Mononuclear cell (primary cell): ENCODE results near the gene KCNRG. TPM values are rescaled to one million over a fixed set of nuclear protein-coding genes. Genes with fewer than 3 reads are reported as not detected.
A peak's percentile ranks its signal among the peaks of the same experiment; 100 is the strongest.
"Not testable (repeated sequence)": the region's sequence is repeated elsewhere in the genome, so short reads cannot be mapped to it uniquely, and the experiment has no call there.

ENCODE experiments used
- H3K27me3 ChIP-seq: 2 replicates; pipeline ENCODE4 v1.6.0; 2011; ENCODE audit warnings: low read length, control low read depth; ENCODE audit not compliant: insufficient read depth
- H3K4me1 ChIP-seq: 2 replicates; pipeline ENCODE4 v1.5.1; 2011; ENCODE audit warnings: mild to moderate bottlenecking, low read length, control low read depth; ENCODE audit not compliant: insufficient read depth
- H3K4me3 ChIP-seq: 2 replicates; pipeline ENCODE4 v1.5.1; 2011; ENCODE audit warnings: mild to moderate bottlenecking, low read length, moderate library complexity
- H3K9me3 ChIP-seq: 2 replicates; pipeline ENCODE4 v1.5.1; 2011; ENCODE audit warnings: low read depth, mild to moderate bottlenecking, control low read depth, low read length
- total RNA-seq: library from RNA; depleted of rRNA; stranded (reverse); fragments of >200 nt; gene quantifications from one replicate; pipeline ENCODE4 v1.2.3, GENCODE V29; 2012

The KCNRG gene, protein sequence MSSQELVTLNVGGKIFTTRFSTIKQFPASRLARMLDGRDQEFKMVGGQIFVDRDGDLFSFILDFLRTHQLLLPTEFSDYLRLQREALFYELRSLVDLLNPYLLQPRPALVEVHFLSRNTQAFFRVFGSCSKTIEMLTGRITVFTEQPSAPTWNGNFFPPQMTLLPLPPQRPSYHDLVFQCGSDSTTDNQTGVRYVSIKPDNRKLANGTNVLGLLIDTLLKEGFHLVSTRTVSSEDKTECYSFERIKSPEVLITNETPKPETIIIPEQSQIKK
- 1.7 TPM for total RNA-seq

DNA sequence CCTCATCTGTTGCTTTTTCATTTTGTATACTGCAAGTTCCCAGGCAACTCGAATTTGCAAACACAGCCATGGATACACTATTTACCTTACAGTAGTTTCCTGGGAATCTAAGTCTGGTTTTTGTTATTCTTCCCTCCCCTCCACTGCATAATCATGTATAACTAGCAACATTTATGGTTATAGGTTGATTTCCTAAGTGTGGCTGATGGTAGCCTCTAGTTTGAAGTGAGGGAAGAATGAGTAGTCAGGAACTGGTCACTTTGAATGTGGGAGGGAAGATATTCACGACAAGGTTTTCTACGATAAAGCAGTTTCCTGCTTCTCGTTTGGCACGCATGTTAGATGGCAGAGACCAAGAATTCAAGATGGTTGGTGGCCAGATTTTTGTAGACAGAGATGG, at the start of gene KCNRG:
Gene KCNRG, plus strand, starts transcription at position 187 of the 400 bp plus-strand sequence. Its CDS starts 50 bp downstream, at position 237.
- no peaks in the 10 kb centered on the region for H3K27me3 ChIP-seq
- no peaks in the 10 kb centered on the region for H3K9me3 ChIP-seq
- H3K4me1 ChIP-seq, result no peaks in the 10 kb centered on the region
- H3K4me3 ChIP-seq, result no peak within 1 kb of the TSS

DNA sequence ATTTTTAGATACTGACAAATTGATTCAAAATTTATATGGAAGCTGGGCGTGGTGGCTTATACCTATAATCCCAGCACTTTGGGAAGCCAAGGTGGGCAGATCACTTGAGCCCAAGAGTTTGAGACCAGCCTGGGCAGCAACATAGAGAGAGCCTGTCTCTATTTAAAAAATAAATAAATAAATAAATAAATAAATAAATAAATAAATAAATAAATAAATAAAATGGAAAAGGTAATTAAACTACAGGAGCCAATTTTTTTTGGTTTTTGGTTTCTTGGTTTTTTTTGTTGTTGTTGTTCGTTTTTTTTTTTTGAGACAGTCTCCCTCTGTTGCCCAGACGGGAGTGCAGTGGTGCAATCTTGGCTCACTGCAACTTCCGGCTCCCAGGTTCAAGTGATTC, 47.8 kb upstream of the KCNRG start:
- H3K27me3 ChIP-seq, result no peaks in the 10 kb centered on the region
- H3K9me3 ChIP-seq, result peaks cover 11% of the 10 kb centered on the region
- no peaks in the 10 kb centered on the region for H3K4me1 ChIP-seq
- no peak overlapping the region for H3K4me3 ChIP-seq

DNA sequence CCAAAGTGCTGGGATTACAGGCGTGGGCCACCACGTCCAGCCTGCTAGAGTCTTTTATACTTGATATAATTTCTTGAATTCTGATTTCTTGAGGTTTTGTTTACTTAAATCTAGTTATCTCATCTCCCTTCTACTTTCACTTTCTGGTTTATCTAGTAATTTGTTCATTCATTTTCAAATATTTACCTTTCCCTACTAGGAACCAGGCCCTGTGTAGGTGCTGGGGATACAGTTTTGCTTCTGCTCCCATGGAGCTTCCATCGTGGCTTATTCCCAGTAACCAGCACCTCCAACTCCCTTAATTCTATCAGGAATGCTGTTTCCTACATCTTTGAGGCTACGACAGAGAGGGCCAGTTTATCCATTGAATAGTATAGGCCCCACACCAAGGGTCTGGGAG, 42.5 kb upstream of the KCNRG start:
- H3K4me1 ChIP-seq, result no peaks in the 10 kb centered on the region
- no peaks in the 10 kb centered on the region for H3K27me3 ChIP-seq
- H3K9me3 ChIP-seq, result no peaks in the 10 kb centered on the region
- no peak overlapping the region for H3K4me3 ChIP-seq

DNA sequence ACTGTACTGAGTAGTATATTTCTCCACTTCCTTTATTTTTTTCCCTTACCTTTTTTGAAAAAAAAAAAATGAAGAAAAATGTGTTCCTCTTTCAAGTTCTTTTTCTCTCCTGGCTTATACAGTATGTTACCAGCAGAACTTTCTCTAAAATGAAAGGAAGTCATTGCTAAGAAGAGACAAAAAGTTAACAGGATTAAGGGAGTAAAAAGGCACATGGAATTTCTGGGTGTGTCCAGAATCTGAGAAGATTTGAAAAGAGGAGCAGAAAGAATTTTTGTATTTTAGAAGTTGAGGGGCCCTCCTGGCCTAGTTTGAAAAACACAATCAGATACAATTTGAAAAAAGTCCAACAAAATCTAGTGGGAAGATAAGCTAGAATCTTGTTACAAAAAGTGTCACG, 39.4 kb upstream of the KCNRG start:
- no peaks in the 10 kb centered on the region for H3K4me1 ChIP-seq
- no peak overlapping the region for H3K4me3 ChIP-seq
- no peaks in the 10 kb centered on the region for H3K27me3 ChIP-seq
- H3K9me3 ChIP-seq, result no peaks in the 10 kb centered on the region

- Histone ChIP-seq H3K4me3 (no peak overlapping the region), H3K9me3 (no peaks in the 10 kb centered on the region), H3K27me3 (no peaks in the 10 kb centered on the region), H3K4me1 (no peaks in the 10 kb centered on the region)
These were observed 38.7 kb upstream of the KCNRG start for GRCh38 chr13:49976314-49977258.

- no peaks in the 10 kb centered on the region for H3K4me1 ChIP-seq
- no peaks in the 10 kb centered on the region for H3K27me3 ChIP-seq
- H3K9me3 ChIP-seq, result no peaks in the 10 kb centered on the region
- no peak overlapping the region for H3K4me3 ChIP-seq
These were observed 37.3 kb upstream of the KCNRG start for GRCh38 chr13:49977992-49978391.

GRCh38 chr13:49980266-49980665, 35.0 kb upstream of the KCNRG start:
- no peaks in the 10 kb centered on the region for H3K9me3 ChIP-seq
- H3K4me1 ChIP-seq, result no peaks in the 10 kb centered on the region
- no peak overlapping the region for H3K4me3 ChIP-seq
- no peaks in the 10 kb centered on the region for H3K27me3 ChIP-seq

GRCh38 chr13:49985129-49985528, 30.1 kb upstream of the KCNRG start:
- H3K9me3 ChIP-seq, result no peaks in the 10 kb centered on the region
- H3K27me3 ChIP-seq, result no peaks in the 10 kb centered on the region
- H3K4me3 ChIP-seq, result no peak overlapping the region
- no peaks in the 10 kb centered on the region for H3K4me1 ChIP-seq

GRCh38 chr13:49986471-49986870, 28.8 kb upstream of the KCNRG start:
- Histone ChIP-seq H3K4me3 (no peak overlapping the region), H3K27me3 (no peaks in the 10 kb centered on the region), H3K4me1 (no peaks in the 10 kb centered on the region), H3K9me3 (no peaks in the 10 kb centered on the region)

DNA sequence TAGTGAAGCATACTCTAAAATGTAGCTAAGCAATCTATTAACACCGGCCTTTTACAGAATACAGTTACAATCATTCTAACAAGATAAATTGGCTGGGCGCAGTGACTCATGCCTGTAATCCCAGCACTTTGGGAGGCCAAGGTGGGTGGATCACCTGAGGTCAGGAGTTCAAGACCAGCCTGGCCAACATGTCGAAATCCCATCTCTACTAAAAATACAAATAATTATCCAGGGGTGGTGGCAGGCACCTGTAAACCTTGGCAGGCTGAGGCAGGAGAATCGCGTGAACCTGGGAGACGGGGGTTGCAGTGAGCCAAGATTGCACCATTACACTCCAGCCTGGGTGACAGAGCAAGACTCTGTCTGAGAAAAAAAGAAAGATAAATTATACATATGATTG, 24.6 kb upstream of the KCNRG start:
- H3K4me1 ChIP-seq, H3K4me3 ChIP-seq, H3K9me3 ChIP-seq, H3K27me3 ChIP-seq: not testable (repeated sequence)

- H3K4me1 ChIP-seq, result peaks cover 18% of the 10 kb centered on the region
- no peaks in the 10 kb centered on the region for H3K9me3 ChIP-seq
- H3K4me3 ChIP-seq, result no peak overlapping the region
- no peaks in the 10 kb centered on the region for H3K27me3 ChIP-seq
These were observed 22.1 kb upstream of the KCNRG start for GRCh38 chr13:49993111-49993510.

DNA sequence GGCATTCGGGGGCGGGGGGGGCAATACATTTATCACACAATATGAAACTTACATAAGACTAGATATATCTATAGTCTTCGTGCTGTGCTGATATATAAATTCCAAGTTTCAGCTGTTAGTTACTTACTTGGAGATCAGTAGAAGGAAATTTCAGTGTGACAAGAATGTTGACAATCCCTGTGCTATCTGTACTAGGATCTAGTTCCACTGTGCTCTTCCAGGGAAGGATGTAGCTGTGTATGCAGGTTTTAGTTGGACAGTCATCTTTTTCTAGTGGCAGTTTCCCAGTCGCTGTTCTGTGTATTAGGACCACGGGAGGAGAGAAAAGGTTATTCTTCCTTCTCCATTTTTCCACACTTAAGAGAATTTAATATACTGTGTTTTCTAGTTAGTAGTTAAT, 21.6 kb upstream of the KCNRG start:
- no peaks in the 10 kb centered on the region for H3K9me3 ChIP-seq
- H3K4me3 ChIP-seq, result no peak overlapping the region
- H3K27me3 ChIP-seq, result no peaks in the 10 kb centered on the region
- H3K4me1 ChIP-seq, result peaks cover 23% of the 10 kb centered on the region

GRCh38 chr13:49995625-49996101, 19.6 kb upstream of the KCNRG start:
- Histone ChIP-seq H3K4me1 (peaks cover 35% of the 10 kb centered on the region), H3K27me3 (no peaks in the 10 kb centered on the region), H3K4me3 (peak overlapping the region; percentile 73)

GRCh38 chr13:49996161-49996915, 18.9 kb upstream of the KCNRG start:
- peak overlapping the region; percentile 73 for H3K4me3 ChIP-seq
- no peaks in the 10 kb centered on the region for H3K27me3 ChIP-seq
- peaks cover 40% of the 10 kb centered on the region for H3K4me1 ChIP-seq
- H3K9me3 ChIP-seq, result no peaks in the 10 kb centered on the region

More at GRCh38 chr13:49995625-49996101, 19.6 kb upstream of the KCNRG start:
- H3K9me3 ChIP-seq, result no peaks in the 10 kb centered on the region
